IMR-90 (cell line): Measurements from ENCODE around the gene MED13.
"Not testable (repeated sequence)": the region's sequence is repeated elsewhere in the genome, so short reads cannot be mapped to it uniquely, and the experiment has no call there.

Source experiments
- BHLHE40 ChIP-seq: fragments of 150-350 bp; IDR thresholded peaks from 2 replicates; pipeline ENCODE4 v1.6.1; 2016; ENCODE audit warnings: mild to moderate bottlenecking, low read depth, low read length
- CEBPB ChIP-seq: IDR thresholded peaks from 2 replicates; pipeline ENCODE4 v1.6.1; 2012; ENCODE audit warnings: low read depth, low read length, improper control_type of control experiment
- CTCF ChIP-seq: conservative IDR thresholded peaks from 2 replicates; pipeline ENCODE4 v1.5.1; 2012; ENCODE audit warnings: mild to moderate bottlenecking, low read depth, low read length, improper control_type of control experiment
- FOS ChIP-seq: fragments of 150-350 bp; IDR thresholded peaks from 2 replicates; pipeline ENCODE4 v1.6.1; 2016; ENCODE audit warnings: low read depth, low read length
- MAFK ChIP-seq: IDR thresholded peaks from 2 replicates; pipeline ENCODE4 v1.6.1; 2012; ENCODE audit warnings: low read depth, low read length, improper control_type of control experiment
- MAZ ChIP-seq: IDR thresholded peaks from 2 replicates; pipeline ENCODE4 v1.6.1; 2012; ENCODE audit warnings: low read depth, mild to moderate bottlenecking, low read length, improper control_type of control experiment, moderate library complexity, borderline replicate concordance
- MXI1 ChIP-seq: IDR thresholded peaks from 2 replicates; pipeline ENCODE4 v1.6.1; 2012; ENCODE audit warnings: low read depth, mild to moderate bottlenecking, low read length, moderate library complexity, borderline replicate concordance
- NFE2L2 ChIP-seq: fragments of 150-350 bp; IDR thresholded peaks from 2 replicates; pipeline ENCODE4 v1.6.1; 2016; ENCODE audit warnings: low read depth, mild to moderate bottlenecking, low read length
- POLR2A ChIP-seq: IDR thresholded peaks from 2 replicates; pipeline ENCODE4 v1.6.1; 2012; ENCODE audit warnings: mild to moderate bottlenecking, low read depth, low read length
- RCOR1 ChIP-seq: IDR thresholded peaks from 2 replicates; pipeline ENCODE4 v1.6.1; 2012; ENCODE audit warnings: mild to moderate bottlenecking, low read length, improper control_type of control experiment; ENCODE audit not compliant: insufficient replicate concordance
- SMC3 ChIP-seq: fragments of 150-350 bp; IDR thresholded peaks from 2 replicates; pipeline ENCODE4 v1.6.1; 2016; ENCODE audit warnings: low read depth, mild to moderate bottlenecking, antibody characterized with exemption, low read length, moderate library complexity

- TF ChIP-seq MAZ, CTCF, NFE2L2, POLR2A, SMC3, BHLHE40, MAFK, FOS, CEBPB, MXI1, RCOR1: not testable (repeated sequence)
These were observed 7.8 kb upstream of the MED13 start for GRCh38 chr17:62072855-62073254.
